HepG2 (cell line): Measurements from ENCODE around the gene UBE2D3. TPM values are rescaled to one million over a fixed set of nuclear protein-coding genes. Genes with fewer than 3 reads are reported as not detected.

Experiments
- BORCS8-MEF2B ChIP-seq: sonication (generic); formaldehyde crosslinking; IDR thresholded peaks from 2 replicates; pipeline ENCODE4 v1.8.0; 2022; ENCODE audit warnings: mild to moderate bottlenecking, missing genetic modification reagents
- HIC2 ChIP-seq: sonication (generic); formaldehyde crosslinking; IDR thresholded peaks from 2 replicates; pipeline ENCODE4 v1.9.0; 2022; ENCODE audit warnings: low read depth, missing genetic modification reagents
- JDP2 ChIP-seq: sonication (generic); formaldehyde crosslinking; IDR thresholded peaks from 2 replicates; pipeline ENCODE4 v1.8.1; 2022; ENCODE audit warnings: missing genetic modification reagents, borderline replicate concordance
- KAT8 ChIP-seq: IDR thresholded peaks from 2 replicates; pipeline ENCODE4 v1.6.1; 2016; ENCODE audit warnings: missing genetic modification reagents, missing compliant biosample characterization
- SMARCE1 ChIP-seq: fragments of 450-650 bp; IDR thresholded peaks from 2 replicates; pipeline ENCODE4 v1.6.1; 2017; ENCODE audit warnings: borderline replicate concordance
- TOPORS ChIP-seq: sonication (generic); formaldehyde crosslinking; IDR thresholded peaks from 2 replicates; pipeline ENCODE4 v1.8.0; 2023; ENCODE audit warnings: mild to moderate bottlenecking, missing genetic modification reagents
- ZNF142 ChIP-seq: sonication (generic); formaldehyde crosslinking; IDR thresholded peaks from 2 replicates; pipeline ENCODE4 v1.4.0; 2020; ENCODE audit warnings: missing genetic modification reagents
- ZNF441 ChIP-seq: sonication (generic); formaldehyde crosslinking; IDR thresholded peaks from 2 replicates; pipeline ENCODE4 v1.7.0; 2021; ENCODE audit warnings: missing genetic modification reagents, borderline replicate concordance
- polyA plus RNA-seq, 8 experiments: library from polyadenylated mRNA; depleted of rRNA in 3 of 8; stranded (reverse) in 7 of 8; unstranded in 1 of 8; fragments of >200 nt; fragmentation: Illumina TruSeq in 4 of 8; extraction: Trizol in 4 of 8; gene quantifications; 2 replicates each; pipeline versions ENCODE4 v1.2.1 to v1.2.3, GENCODE V29; 2011 to 2016; ENCODE audit warnings: low read depth in 4 of 8, missing spikeins in 1 of 8, mixed read lengths in 1 of 8; ENCODE audit not compliant: insufficient read depth in 1 of 8
- total RNA-seq, 5 experiments: library from RNA; depleted of rRNA; stranded (reverse); fragments of >200 nt; fragmentation: Illumina TruSeq; extraction: Trizol; gene quantifications; 2 replicates each; pipeline ENCODE4 v1.2.3, GENCODE V29; 2016; ENCODE audit warnings: low read depth in 1 of 5

UBE2D3 gene
- total and polyA plus RNA-seq, 2 of the 13 experiments (the other 11 are each of a cell fraction or from before 2014, with no cell fraction given): 224 to 293 TPM

DNA sequence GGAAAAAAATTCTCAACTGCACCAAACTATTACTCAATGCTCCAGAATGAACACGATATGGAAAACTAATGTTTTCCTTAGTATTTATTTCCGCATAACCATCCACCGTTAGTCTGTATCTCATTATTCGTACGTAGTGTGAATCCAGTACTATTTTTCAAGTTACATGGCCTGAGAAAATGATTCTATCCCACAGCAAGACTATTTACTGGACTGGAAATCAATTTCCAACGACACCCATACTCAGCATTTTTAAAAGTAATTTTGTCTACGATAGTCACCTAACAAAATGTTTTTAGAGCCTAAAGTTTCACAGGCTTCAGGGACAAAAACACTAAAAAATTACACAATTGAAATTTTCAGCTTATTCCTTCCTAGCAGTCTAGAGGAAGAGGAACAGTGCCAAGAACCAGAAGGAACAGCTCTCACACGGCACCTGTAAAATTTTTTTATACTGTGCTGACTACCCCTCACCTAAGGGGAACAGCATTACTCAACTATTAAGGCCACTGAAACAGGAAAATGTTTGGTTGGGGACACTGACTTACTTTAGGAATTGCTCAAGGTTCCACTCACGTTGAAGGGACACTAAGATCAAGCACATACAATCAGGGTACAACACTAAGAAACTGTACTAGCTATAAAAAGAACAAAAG lies 9.6 kb downstream of the UBE2D3 start (continued):
- TF ChIP-seq ZNF142 (no peak), KAT8 (CRISPR knock-in tag) (no peak), ZNF441 (CRISPR knock-in tag) (no peak), BORCS8-MEF2B (CRISPR knock-in tag) (no peak), SMARCE1 (no peak), HIC2 (CRISPR knock-in tag) (no peak), TOPORS (CRISPR knock-in tag) (no peak), JDP2 (CRISPR knock-in tag) (no peak)
